Activated naive CD8-positive, alpha-beta T cell (primary cell): Measurements from ENCODE around the gene LBH.

Experiments used
- H3K27ac Mint-ChIP-seq: one replicate; pipeline ENCODE4 v1.8.0; 2021; ENCODE audit warnings: mixed read lengths
- H3K27me3 Mint-ChIP-seq: one replicate; pipeline ENCODE4 v1.8.0; 2021; ENCODE audit warnings: mixed read lengths
- H3K36me3 Mint-ChIP-seq: one replicate; pipeline ENCODE4 v1.8.0; 2021; ENCODE audit warnings: mixed read lengths
- H3K4me1 Mint-ChIP-seq: one replicate; pipeline ENCODE4 v1.8.0; 2021; ENCODE audit warnings: low read depth, mixed read lengths
- H3K4me3 Mint-ChIP-seq: one replicate; pipeline ENCODE4 v1.8.0; 2021; ENCODE audit warnings: mild to moderate bottlenecking, mixed read lengths
- H3K9me3 Mint-ChIP-seq: one replicate; pipeline ENCODE4 v1.8.0; 2021; ENCODE audit warnings: low read depth, mixed read lengths

Gene LBH

DNA sequence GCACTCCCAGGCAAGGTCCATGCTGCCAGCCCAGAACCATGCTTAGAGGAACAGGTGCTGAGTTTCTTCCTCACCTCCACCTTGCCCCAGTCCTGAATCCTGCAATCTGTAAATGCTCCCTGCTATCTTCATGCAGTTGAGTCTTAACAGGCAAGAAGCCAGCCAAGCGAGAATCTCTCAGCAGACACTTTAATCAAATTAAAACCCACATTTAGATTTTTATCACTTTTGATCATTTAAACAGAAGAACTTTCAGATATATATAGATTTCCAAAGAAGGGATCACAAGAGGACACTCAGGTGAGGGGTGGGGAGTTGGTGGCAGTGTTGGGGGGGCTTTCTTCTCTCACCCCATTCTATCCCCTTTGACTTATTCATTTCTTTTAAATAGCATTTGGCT is 25.9 kb upstream of the LBH start:
- Mint-ChIP-seq H3K27ac (peak overlapping the region; percentile 11), H3K4me3 (no peak overlapping the region), H3K27me3 (no peaks in the 10 kb centered on the region), H3K9me3 (no peaks in the 10 kb centered on the region), H3K4me1 (peaks cover 27% of the 10 kb centered on the region), H3K36me3 (no peaks in the 10 kb centered on the region)

DNA sequence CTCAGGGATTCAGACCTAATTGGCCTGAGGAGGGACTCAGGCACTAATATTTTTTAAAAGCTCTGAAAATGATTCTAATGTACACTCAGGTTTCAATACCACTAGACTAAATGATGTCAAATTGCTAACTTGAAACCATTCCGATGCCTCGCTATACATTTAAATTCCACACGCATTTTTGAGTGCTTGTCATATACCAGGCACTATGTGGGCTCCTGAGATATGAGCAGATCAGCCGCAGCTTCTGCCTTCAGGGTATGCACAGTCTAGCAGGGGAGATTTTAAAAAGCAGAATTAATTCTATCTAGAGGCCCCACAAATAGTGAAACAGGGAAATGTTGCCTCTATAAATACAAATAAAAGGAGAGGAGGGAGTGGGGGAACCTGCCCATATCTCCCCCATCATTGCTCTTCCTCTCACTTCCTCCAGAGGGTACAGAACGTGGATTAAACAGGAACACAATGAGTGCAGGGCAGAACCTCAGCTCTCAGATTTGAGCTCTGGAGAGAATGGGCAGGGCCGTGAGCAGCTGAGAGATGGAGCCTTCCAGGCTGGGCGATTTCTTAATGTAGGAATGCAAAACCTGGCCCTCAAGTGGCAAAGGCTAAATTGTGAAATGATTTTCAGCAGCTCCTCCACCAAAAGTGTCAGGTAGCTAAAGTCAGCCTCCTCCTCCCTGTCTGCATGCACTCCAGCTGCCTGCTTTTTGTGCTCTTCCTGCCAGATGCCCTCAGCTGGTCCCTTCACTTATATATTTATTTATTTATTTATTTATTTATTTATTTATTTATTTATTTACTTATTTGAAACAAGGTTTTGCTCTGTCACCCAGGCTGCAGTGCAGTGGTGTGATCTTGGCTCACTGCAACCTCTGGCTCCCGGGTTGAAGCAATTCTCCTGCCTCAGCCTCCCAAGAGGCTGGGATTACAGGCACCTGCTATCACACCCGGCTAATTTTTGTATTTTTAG is 24.6 kb upstream of the LBH start:
- no peak overlapping the region for H3K4me3 Mint-ChIP-seq
- no peaks in the 10 kb centered on the region for H3K36me3 Mint-ChIP-seq
- H3K4me1 Mint-ChIP-seq: peaks cover 27% of the 10 kb centered on the region
- H3K27ac Mint-ChIP-seq: no peak overlapping the region
- no peaks in the 10 kb centered on the region for H3K27me3 Mint-ChIP-seq
- H3K9me3 Mint-ChIP-seq: no peaks in the 10 kb centered on the region

DNA sequence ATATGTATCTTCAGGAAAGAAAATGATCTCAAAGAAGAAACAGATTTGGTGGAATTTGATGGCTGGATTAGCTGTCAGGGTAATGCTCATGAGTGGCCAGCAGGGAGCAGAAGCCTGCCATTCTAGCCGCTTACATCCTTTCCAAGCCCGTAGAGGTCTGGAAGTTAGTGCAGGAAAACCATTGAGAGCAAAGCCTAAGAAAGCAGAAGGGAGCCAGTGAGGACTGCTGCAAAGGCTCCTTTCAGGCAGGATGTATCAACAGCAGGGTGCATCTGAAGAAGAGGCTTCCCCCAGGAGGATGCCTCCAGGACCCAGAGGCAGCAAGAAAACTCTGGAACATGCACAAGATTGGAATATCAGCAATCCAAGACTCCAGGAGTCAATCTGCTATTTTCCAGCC is 22.9 kb upstream of the LBH start:
- no peak overlapping the region for H3K4me3 Mint-ChIP-seq
- peak overlapping the region; percentile 62 for H3K27ac Mint-ChIP-seq
- H3K36me3 Mint-ChIP-seq: no peaks in the 10 kb centered on the region
- H3K27me3 Mint-ChIP-seq: no peaks in the 10 kb centered on the region
- no peaks in the 10 kb centered on the region for H3K9me3 Mint-ChIP-seq
- H3K4me1 Mint-ChIP-seq: peaks cover 27% of the 10 kb centered on the region

DNA sequence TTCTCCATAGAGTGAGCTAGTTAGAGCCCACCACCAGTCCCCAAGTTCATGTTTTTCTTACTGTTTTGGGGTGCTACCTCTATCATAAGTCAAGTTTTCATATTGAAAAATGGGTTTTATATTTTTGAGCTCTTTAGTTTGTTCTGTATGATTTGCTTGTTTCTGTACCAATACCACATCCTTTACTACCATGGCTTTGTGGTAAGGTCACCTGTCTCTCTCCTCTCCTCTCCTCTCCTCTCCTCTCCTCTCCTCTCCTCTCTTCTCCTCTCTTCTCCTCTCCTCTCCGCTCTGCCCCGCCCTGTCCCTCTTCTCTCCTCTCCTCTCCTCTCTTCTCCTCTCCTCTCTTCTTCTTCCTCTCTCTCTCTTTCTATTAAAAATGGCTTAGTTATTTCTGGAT is 22.1 kb upstream of the LBH start:
- no peak overlapping the region for H3K4me3 Mint-ChIP-seq

DNA sequence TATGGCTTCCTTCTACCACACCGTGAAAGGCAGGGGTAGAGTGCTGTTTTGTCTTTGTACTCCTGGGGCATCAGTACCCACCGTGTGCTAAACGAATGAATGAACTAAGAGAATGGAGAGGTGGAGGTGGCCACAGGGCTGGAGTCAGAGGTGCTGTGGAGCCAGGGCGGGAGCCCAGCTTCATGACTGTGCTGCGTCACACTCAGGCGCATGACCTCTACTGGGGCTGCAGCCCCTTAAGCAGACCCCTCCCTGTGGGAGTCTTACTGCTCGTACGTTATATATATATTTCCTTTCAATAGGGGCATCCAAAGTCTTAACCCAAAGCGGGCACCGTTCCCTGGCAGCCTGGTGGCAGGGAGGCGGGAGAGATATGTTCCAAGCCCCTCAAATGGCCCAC is 18.0 kb upstream of the LBH start:
- Mint-ChIP-seq H3K27me3 (no peaks in the 10 kb centered on the region), H3K4me1 (peaks cover 26% of the 10 kb centered on the region), H3K27ac (no peak overlapping the region), H3K9me3 (no peaks in the 10 kb centered on the region), H3K4me3 (no peak overlapping the region), H3K36me3 (no peaks in the 10 kb centered on the region)

More for the DNA sequence above, 22.1 kb upstream of the LBH start:
- no peaks in the 10 kb centered on the region for H3K27me3 Mint-ChIP-seq
- H3K27ac Mint-ChIP-seq: peak overlapping the region; percentile 72
- H3K36me3 Mint-ChIP-seq: no peaks in the 10 kb centered on the region
- H3K9me3 Mint-ChIP-seq: no peaks in the 10 kb centered on the region
- peaks cover 27% of the 10 kb centered on the region for H3K4me1 Mint-ChIP-seq

DNA sequence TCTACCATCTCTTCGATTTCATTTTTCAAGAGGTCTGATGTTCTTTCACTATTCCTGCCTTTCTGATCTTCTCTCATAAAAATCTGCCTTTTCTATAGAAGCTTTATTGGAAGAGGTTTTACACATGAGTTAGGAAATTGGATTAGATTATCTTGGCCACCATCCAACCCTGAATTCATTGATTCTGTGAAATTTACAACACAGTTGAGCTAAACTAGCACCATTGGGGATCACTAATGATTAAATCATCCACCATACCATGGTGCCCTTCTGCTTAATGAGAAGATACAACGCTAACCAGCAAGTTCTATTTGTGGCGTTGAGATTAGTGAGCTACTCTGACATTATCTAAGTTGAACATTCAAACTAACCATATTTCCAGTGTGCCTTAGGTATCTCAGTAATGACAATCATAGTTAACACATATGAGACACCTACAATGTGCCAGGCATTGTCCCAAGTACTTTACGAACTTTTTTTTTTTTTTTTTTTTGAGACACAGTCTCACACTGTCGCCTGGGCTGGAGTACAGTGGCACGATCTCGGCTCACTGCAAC is 17.3 kb upstream of the LBH start:
- Mint-ChIP-seq H3K4me1 (peaks cover 19% of the 10 kb centered on the region), H3K9me3 (no peaks in the 10 kb centered on the region), H3K36me3 (no peaks in the 10 kb centered on the region), H3K27me3 (no peaks in the 10 kb centered on the region), H3K27ac (no peak overlapping the region), H3K4me3 (no peak overlapping the region)

DNA sequence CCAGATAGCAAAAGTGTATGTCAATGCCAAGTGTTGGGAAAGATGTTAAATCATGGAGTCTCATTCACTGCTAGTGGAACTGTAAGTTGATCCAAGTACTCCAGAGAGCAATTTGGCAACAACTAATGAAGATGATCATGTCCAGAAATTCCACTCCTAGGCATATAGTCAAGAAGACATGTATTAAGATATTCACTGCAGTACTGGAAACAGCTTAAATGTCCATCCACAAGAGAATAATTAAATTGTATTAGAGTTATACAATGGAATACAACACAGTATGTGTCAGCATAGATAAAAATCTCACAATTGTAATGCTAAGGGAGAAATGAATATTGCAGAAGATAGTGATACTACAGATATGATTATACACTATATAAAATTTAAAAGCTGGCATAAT is 15.2 kb upstream of the LBH start:
- Mint-ChIP-seq H3K4me1 (peaks cover 8% of the 10 kb centered on the region), H3K27me3 (no peaks in the 10 kb centered on the region), H3K36me3 (no peaks in the 10 kb centered on the region), H3K4me3 (no peak overlapping the region), H3K27ac (no peak overlapping the region), H3K9me3 (no peaks in the 10 kb centered on the region)

DNA sequence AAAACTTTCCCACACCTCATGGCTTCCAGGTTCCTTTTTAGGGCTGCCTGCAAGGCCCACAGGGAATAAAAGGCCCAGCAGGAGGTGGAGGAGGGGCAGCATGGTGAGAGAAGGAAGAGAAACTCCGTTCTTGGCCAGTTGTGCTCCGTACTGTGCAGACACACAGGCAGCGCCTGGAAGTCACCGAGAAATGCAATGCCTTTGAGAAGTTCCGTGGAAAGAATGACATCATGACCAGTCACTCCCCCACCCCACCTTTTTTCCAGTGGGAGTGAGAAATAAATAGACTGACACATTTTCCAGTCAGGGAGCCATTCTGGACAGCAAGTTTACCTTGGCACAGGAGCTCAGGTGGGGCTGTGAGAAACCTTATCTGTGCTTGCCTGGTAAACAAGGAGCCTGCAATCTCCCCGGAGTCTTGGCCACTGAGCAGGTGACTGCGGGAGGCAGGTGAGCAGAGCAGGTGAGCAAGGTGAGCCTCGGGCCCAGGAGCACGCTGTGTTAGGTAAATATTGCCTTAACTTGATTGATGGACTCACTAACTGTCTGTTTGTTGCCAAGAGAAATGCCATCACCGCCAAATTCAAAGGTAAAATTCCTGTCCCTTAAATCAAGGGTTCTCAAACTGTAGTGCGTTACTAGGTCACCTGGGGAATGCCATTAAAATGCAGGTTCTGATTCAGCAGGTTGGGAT is 13.5 kb upstream of the LBH start:
- Mint-ChIP-seq H3K9me3 (no peaks in the 10 kb centered on the region), H3K27me3 (no peaks in the 10 kb centered on the region), H3K4me3 (no peak overlapping the region), H3K36me3 (no peaks in the 10 kb centered on the region), H3K4me1 (peaks cover 17% of the 10 kb centered on the region), H3K27ac (no peak overlapping the region)

DNA sequence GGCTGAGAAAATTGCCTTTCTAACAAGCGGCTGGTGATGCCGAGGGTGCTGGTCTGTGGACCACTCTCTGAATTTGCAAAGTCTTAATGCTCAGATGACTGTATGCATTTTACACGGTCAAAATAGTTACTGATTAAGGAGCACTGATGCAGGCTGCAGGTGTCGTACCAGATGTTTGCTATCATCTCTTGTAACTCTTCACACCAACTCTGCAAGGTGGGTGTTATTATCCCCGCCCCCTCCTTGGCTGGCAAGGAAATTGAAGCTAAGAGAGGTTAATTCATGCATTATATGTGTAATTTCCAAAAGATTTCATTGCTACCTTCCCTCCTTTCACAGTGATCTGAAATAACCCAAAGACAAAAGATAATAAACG is 13.0 kb upstream of the LBH start:
- H3K4me1 Mint-ChIP-seq: peaks cover 22% of the 10 kb centered on the region
- H3K27ac Mint-ChIP-seq: no peak overlapping the region
- no peak overlapping the region for H3K4me3 Mint-ChIP-seq
- no peaks in the 10 kb centered on the region for H3K27me3 Mint-ChIP-seq
- no peaks in the 10 kb centered on the region for H3K9me3 Mint-ChIP-seq
- H3K36me3 Mint-ChIP-seq: no peaks in the 10 kb centered on the region

DNA sequence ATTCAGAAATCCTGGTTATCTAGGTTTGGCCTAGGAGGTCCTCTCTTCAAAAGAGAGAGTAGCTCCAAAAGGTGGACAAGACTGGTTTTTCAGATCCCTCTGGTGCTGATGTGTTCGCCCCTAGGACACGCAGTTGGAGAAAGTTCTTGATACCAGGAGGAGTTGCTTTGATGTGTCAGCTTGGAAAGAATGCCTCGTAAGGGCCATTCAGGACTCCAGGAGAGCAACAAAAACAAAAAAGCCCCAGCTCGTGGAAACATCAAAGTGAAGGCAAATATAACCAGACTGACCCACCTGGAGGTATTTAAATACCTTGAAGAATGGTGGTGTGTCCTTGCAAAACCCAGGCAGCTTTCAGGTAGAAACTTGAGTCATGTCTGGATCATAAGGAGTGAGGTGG is 12.5 kb upstream of the LBH start:
- no peak overlapping the region for H3K27ac Mint-ChIP-seq
- H3K4me3 Mint-ChIP-seq: no peak overlapping the region
- H3K36me3 Mint-ChIP-seq: no peaks in the 10 kb centered on the region
- H3K4me1 Mint-ChIP-seq: peaks cover 27% of the 10 kb centered on the region
- no peaks in the 10 kb centered on the region for H3K9me3 Mint-ChIP-seq
- H3K27me3 Mint-ChIP-seq: no peaks in the 10 kb centered on the region

DNA sequence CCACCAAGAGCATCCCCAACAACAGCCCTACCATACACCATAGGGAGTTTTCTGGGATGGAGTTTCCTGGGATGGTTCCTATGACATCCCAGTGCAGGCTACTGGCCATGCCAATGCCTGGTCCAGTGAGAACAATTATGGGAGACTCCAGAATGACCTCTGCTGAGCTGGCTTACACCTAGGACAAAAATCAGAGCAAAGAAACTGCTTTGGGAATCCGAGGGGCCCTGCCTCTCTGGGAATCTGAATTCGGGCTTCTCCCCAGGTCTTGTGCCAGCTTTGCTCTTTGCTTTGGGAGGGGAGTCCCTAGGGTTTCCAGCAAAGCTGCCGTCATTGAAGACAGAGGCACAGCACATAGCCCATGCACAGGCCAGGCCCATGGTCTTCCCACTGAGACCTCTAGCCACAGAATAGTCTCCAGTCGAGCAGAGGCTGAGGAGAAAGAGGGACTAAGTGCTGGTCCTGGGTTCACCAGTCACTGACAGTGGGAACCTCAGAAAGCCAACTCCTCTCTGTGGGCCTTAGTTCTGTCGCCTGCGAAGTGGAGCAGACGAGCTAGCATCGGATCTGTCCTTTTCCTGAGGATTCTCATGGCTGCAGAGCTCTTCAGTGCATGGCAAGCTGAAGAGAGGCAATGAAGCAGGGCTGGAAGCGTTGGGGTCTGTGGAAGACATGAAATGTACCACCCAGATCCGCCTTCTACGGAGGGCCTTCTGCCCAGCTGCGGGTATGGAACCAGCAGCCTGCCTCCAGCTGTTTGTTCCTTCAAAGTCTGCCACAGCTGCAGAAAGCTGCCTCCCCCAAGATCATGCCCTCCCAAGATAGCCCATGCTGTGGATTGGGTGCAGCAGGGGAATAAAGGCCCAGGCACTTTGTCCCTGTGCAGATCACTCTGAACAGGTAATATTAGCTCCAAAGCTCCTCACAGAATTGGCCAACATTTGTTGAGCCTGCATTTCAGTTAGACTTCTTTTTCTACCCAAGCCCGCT is 11.2 kb upstream of the LBH start:
- Mint-ChIP-seq H3K27me3 (no peaks in the 10 kb centered on the region), H3K4me3 (no peak overlapping the region), H3K9me3 (no peaks in the 10 kb centered on the region), H3K27ac (no peak overlapping the region), H3K36me3 (no peaks in the 10 kb centered on the region), H3K4me1 (peaks cover 37% of the 10 kb centered on the region)

DNA sequence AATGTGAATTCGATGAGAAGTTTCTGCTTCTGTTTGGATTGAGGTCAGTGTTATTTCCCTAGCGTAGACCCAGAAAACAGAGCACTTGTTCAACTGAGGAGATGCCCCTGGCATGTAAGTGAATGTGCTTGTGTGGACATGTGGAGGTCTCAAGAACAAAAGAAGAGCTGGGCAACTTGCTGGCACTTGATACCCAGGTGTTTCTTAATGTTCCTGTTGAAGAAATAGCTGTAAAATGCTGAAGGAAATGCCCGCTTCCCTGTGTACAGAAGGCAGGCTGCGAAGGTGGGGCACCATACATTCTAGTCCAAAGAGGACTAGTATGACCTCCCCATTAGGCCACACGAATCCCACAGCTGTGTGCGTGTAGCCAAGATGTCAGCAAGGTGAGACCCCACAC is 9.8 kb upstream of the LBH start:
- H3K27me3 Mint-ChIP-seq: no peaks in the 10 kb centered on the region
- no peaks in the 10 kb centered on the region for H3K36me3 Mint-ChIP-seq
- H3K4me1 Mint-ChIP-seq: peaks cover 49% of the 10 kb centered on the region
- H3K27ac Mint-ChIP-seq: no peak overlapping the region
- H3K4me3 Mint-ChIP-seq: no peak overlapping the region
- no peaks in the 10 kb centered on the region for H3K9me3 Mint-ChIP-seq

DNA sequence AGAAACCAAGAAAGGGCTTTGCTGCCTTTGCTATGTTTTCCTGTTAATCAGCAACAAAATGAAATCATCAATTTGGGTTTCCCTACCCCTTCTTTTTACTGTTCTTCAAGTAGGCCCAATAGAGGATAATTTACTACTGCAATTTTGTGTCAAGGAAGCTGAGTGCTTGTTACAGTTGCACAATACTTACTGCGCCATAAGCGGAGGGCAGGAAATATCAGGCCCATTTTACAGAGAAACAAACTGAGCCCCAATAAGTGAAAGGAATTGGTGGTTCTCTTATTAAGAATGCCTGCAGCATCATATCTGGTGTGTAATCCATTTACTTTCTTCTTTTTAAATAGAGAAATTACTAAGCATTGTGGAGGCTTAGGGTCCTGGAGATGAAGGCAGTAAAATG is 9.3 kb upstream of the LBH start:
- H3K4me3 Mint-ChIP-seq: no peak overlapping the region
- H3K27ac Mint-ChIP-seq: no peak overlapping the region
- no peaks in the 10 kb centered on the region for H3K27me3 Mint-ChIP-seq
- peaks cover 53% of the 10 kb centered on the region for H3K4me1 Mint-ChIP-seq
- H3K36me3 Mint-ChIP-seq: no peaks in the 10 kb centered on the region
- H3K9me3 Mint-ChIP-seq: no peaks in the 10 kb centered on the region

DNA sequence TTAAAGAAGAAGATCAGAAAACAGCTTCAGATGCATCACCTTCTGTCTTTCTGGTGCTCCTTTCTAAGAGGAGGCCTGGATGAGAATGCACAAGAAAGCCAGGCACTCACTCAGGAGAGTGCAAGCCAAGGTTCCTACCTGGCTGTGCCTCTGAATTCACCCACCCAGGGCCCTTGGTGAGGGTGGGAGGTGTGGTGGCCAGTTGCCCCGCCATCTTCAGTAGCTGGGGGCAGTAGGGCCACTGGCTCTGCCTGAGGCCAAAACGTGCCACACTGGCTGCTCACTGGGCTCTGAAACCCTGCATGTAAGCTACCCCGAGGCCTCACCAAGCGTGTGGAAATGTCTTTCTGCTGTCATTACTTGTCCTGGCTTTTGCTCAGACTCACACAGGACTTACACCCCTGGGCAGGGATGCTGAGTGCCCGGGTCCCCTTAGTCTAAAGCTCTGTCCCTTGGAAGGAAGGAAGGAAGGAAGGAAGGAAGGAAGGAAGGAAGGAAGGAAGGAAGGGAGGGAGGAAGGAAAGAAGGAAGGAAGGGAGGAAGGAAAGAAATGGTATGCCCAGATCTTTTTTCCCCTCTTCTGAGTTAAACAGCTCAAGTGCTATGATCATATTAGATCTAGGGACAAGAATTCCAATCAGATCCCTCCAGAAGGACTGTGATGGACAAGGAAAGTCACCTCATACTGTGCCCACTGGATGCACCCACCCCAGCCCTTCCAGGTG is 8.5 kb upstream of the LBH start:
- Mint-ChIP-seq H3K9me3 (no peaks in the 10 kb centered on the region), H3K27ac (peak overlapping the region; percentile 99), H3K4me1 (peaks cover 58% of the 10 kb centered on the region), H3K27me3 (no peaks in the 10 kb centered on the region), H3K4me3 (no peak overlapping the region), H3K36me3 (no peaks in the 10 kb centered on the region)
